Fibroblast of pulmonary artery (primary cell): Measurements from ENCODE around the gene ACOT7.
A peak's percentile ranks its signal among the peaks of the same experiment; 100 is the strongest.

Source experiments
- DNase-seq: peaks from one replicate; pipeline ENCODE4 v3.0.0-alpha.2; 2010; ENCODE audit warnings: low read depth
- H3K4me3 ChIP-seq: replicated peaks from 2 replicates; pipeline ENCODE4 v1.5.1; 2011; ENCODE audit warnings: low read depth, mild to moderate bottlenecking, control low read depth, low read length, moderate library complexity
- CTCF ChIP-seq: IDR thresholded peaks from 2 replicates; pipeline ENCODE4 v1.5.1; 2011; ENCODE audit warnings: mild to moderate bottlenecking, control low read depth, low read length, inconsistent platforms; ENCODE audit errors: missing control alignments

ACOT7 gene

GRCh38 chr1:6328696-6329095, 64.9 kb downstream of the ACOT7 start:
- DNase-seq, result no peak
- TF ChIP-seq CTCF, result no peak
- H3K4me3 ChIP-seq, result no peak overlapping the region

GRCh38 chr1:6328091-6328490, 65.5 kb downstream of the ACOT7 start:
- no peak for DNase-seq
- H3K4me3 ChIP-seq, result no peak overlapping the region
- no peak for TF ChIP-seq CTCF

- DNase-seq, result no peak
- no peak overlapping the region for H3K4me3 ChIP-seq
- no peak for TF ChIP-seq CTCF
Measured at GRCh38 chr1:6325482-6325881, 68.1 kb downstream of the ACOT7 start.

GRCh38 chr1:6322161-6322560, 71.4 kb downstream of the ACOT7 start:
- no peak overlapping the region for H3K4me3 ChIP-seq
- no peak for DNase-seq
- TF ChIP-seq CTCF, result no peak

GRCh38 chr1:6321205-6321604, 72.4 kb downstream of the ACOT7 start:
- TF ChIP-seq CTCF, result no peak
- DNase-seq, result no peak

GRCh38 chr1:6317098-6317760, 76.3 kb downstream of the ACOT7 start:
- TF ChIP-seq CTCF, result no peak
- no peak overlapping the region for H3K4me3 ChIP-seq
- DNase-seq, result peak; percentile 9

More at GRCh38 chr1:6321205-6321604, 72.4 kb downstream of the ACOT7 start:
- no peak overlapping the region for H3K4me3 ChIP-seq

GRCh38 chr1:6316240-6317097, 77.1 kb downstream of the ACOT7 start:
- no peak overlapping the region for H3K4me3 ChIP-seq
- no peak for TF ChIP-seq CTCF
- DNase-seq, result no peak
